ENCODE data around the gene VSIR.

DNA sequence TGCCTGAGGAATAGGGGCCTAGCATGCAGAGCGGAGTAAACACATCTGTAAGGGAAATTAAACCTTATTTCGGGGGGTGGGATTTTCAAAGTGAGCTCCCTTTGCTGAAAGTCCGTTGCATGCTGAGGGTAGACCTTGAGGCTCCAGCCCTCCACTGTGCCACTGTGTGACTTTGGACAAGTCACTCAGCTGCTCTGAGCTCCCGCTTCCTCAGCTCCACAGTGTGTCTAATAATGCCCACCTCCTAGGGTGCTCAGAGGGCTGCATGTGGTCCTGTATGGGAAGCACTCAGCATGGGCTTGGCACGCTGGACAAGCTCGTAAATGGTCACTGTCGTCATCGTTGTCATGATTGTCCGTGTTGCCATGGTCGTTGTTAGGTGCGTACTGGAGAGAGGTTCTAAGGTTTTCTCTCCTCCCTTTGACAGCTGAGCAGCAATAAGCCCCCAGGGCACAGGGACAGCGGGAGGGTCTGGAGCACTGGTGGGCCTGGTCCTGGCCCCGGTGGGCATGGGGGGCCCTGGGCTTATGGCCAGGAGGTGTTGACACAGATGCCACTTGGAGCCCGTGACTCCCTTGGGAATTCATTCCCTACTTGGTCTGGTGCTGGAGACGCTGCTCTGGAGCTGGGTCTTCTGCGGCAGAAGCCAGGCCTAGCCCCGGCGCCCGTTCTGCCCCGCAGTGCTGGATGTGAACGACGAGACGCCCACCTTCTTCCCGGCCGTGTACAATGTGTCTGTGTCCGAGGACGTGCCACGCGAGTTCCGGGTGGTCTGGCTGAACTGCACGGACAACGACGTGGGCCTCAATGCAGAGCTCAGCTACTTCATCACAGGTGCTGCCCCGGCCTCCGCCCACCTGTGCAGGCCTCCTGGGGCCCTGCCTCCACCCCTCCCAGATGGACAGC, 66.9 kb downstream of the VSIR start:
- TF ChIP-seq, protein P1, sequence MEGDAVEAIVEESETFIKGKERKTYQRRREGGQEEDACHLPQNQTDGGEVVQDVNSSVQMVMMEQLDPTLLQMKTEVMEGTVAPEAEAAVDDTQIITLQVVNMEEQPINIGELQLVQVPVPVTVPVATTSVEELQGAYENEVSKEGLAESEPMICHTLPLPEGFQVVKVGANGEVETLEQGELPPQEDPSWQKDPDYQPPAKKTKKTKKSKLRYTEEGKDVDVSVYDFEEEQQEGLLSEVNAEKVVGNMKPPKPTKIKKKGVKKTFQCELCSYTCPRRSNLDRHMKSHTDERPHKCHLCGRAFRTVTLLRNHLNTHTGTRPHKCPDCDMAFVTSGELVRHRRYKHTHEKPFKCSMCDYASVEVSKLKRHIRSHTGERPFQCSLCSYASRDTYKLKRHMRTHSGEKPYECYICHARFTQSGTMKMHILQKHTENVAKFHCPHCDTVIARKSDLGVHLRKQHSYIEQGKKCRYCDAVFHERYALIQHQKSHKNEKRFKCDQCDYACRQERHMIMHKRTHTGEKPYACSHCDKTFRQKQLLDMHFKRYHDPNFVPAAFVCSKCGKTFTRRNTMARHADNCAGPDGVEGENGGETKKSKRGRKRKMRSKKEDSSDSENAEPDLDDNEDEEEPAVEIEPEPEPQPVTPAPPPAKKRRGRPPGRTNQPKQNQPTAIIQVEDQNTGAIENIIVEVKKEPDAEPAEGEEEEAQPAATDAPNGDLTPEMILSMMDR (IDR thresholded peaks at IDR 0.05) = no peak
- TF ChIP-seq POLR2A (IDR thresholded peaks at IDR 0.05; ENCODE audit: low read depth) = no peak
- TF ChIP-seq POLR2AphosphoS5 (IDR thresholded peaks at IDR 0.05) = no peak
